GM12878 (cell line): ENCODE measurements around the gene CRB2. TPM values are rescaled to one million over a fixed set of nuclear protein-coding genes. Genes with fewer than 3 reads are reported as not detected.

Experiments used
- ATAC-seq: fragments of 200-7000 bp; cut with Tn5 transposase; 3 replicates; pipeline ENCODE4 v1.9.1; 2020; ENCODE audit warnings: mild to moderate bottlenecking, moderate library complexity
- BruUV-seq: library from RNA; stranded (reverse); fragments of 400-500 nt; replicated peaks from 2 replicates; lab custom pipeline; 2021; lab: Mats Ljungman, UMichigan
- CTCF ChIA-PET: fragments of 300-600 bp; sonication (Branson Sonifier 250); formaldehyde crosslinking; extraction: SDS; loops from one replicate; lab custom pipeline; 2021; ENCODE audit warnings: inconsistent platforms; lab: Yijun Ruan, JAX
- POLR2A ChIA-PET: fragments of 350-600 bp; formaldehyde crosslinking; extraction: SDS; loops from one replicate; lab custom pipeline; 2021; ENCODE audit warnings: inconsistent platforms; lab: Charles Lee
- RAD21 ChIA-PET: fragments of 300-600 bp; sonication (Branson Sonifier 250); formaldehyde crosslinking; loops from one replicate; lab custom pipeline; 2023; ENCODE audit warnings: antibody characterized with exemption; ENCODE audit not compliant: unreplicated experiment; lab: Charles Lee
- SMC1A ChIA-PET: fragments of 300-600 bp; sonication (Branson Sonifier 250); formaldehyde crosslinking; loops from one replicate; lab custom pipeline; 2023; ENCODE audit not compliant: unreplicated experiment, uncharacterized antibody; lab: Charles Lee
- DNase-seq: peaks from one replicate; pipeline ENCODE4 v3.0.0-alpha.2; 2011; ENCODE audit warnings: low read depth, low spot score
- FAIRE-seq: peaks from 3 replicates; lab custom pipeline; 2011; peaks lifted over from hg19 to GRCh38; lab: Jason Lieb, UNC
- H2AFZ ChIP-seq: 2 replicates; pipeline ENCODE4 v1.6.0; 2011; ENCODE audit warnings: low read depth, low read length, control low read depth; ENCODE audit not compliant: control insufficient read depth
- H3K27ac ChIP-seq: 2 replicates; pipeline ENCODE4 v1.5.1; 2011; ENCODE audit warnings: control low read depth; ENCODE audit not compliant: control insufficient read depth, insufficient read depth
- H3K27me3 ChIP-seq, 2 experiments: replicated peaks in 1 of 2; 2 replicates each; pipeline versions ENCODE4 v1.6.0 to v1.6.1; 2011; ENCODE audit warnings: low read length in 1 of 2; ENCODE audit not compliant: control insufficient read depth in 2 of 2, insufficient read depth in 2 of 2
- H3K36me3 ChIP-seq, 2 experiments: 2 replicates each; pipeline ENCODE4 v1.5.1; 2011; ENCODE audit warnings: low read length in 1 of 2; ENCODE audit not compliant: control insufficient read depth in 2 of 2, insufficient read depth in 2 of 2
- H3K4me1 ChIP-seq: 2 replicates; pipeline ENCODE4 v1.6.1; 2011; ENCODE audit warnings: mild to moderate bottlenecking, low read length, moderate library complexity, mixed read lengths; ENCODE audit not compliant: control insufficient read depth, insufficient read depth
- H3K4me2 ChIP-seq: 2 replicates; pipeline ENCODE4 v1.6.0; 2011; ENCODE audit warnings: control low read depth; ENCODE audit not compliant: control insufficient read depth, insufficient read depth
- H3K4me3 ChIP-seq: fragments of 200-600 bp; sonication (generic); 2 replicates; pipeline ENCODE4 v1.5.1; 2016
- H3K79me2 ChIP-seq: 2 replicates; pipeline ENCODE4 v1.6.0; 2011; ENCODE audit warnings: low read length; ENCODE audit not compliant: control insufficient read depth, insufficient read depth
- H3K9ac ChIP-seq: 2 replicates; pipeline ENCODE4 v1.8.0; 2011; ENCODE audit warnings: low read length, control low read depth, mixed read lengths; ENCODE audit not compliant: control insufficient read depth, insufficient read depth
- H3K9me3 ChIP-seq: replicated peaks from 3 replicates; pipeline ENCODE4 v1.5.1; 2011; ENCODE audit warnings: mild to moderate bottlenecking, low read length; ENCODE audit not compliant: control insufficient read depth, insufficient read depth
- H4K20me1 ChIP-seq: 2 replicates; pipeline ENCODE4 v1.6.0; 2011; ENCODE audit not compliant: control insufficient read depth, insufficient read depth
- BRCA1 ChIP-seq: IDR thresholded peaks from 2 replicates; pipeline ENCODE4 v1.6.1; 2011; ENCODE audit warnings: low read depth, low read length, improper control_type of control experiment
- CHD4 ChIP-seq: fragments of 200-600 bp; sonication (generic); IDR thresholded peaks from 2 replicates; pipeline ENCODE4 v1.6.1; 2016; ENCODE audit warnings: mild to moderate bottlenecking
- E2F4 ChIP-seq: IDR thresholded peaks from 2 replicates; pipeline ENCODE4 v1.6.1; 2012; ENCODE audit warnings: low read depth, low read length, improper control_type of control experiment
- HDAC2 ChIP-seq: fragments of 200-600 bp; sonication (generic); IDR thresholded peaks from 2 replicates; pipeline ENCODE4 v1.6.1; 2017
- HSF1 ChIP-seq: fragments of 150-350 bp; IDR thresholded peaks from 2 replicates; pipeline ENCODE4 v1.6.1; 2014; ENCODE audit warnings: mild to moderate bottlenecking, low read depth, low read length
- MEF2A ChIP-seq: IDR thresholded peaks from 2 replicates; pipeline ENCODE4 v1.6.1; 2011; ENCODE audit warnings: low read depth, mild to moderate bottlenecking, low read length, moderate library complexity; ENCODE audit not compliant: insufficient read depth
- RELA ChIP-seq: fragments of 450-650 bp; IDR thresholded peaks from 2 replicates; pipeline ENCODE4 v1.8.0; 2014; ENCODE audit warnings: borderline replicate concordance; ENCODE audit not compliant: partially characterized antibody
- SPI1 ChIP-seq: IDR thresholded peaks from 2 replicates; pipeline ENCODE4 v1.6.1; 2011; ENCODE audit warnings: low read depth, mild to moderate bottlenecking, low read length, moderate library complexity, borderline replicate concordance; ENCODE audit not compliant: insufficient read depth
- ZBED1 ChIP-seq: IDR thresholded peaks from 2 replicates; pipeline ENCODE4 v1.6.1; 2016; ENCODE audit warnings: borderline replicate concordance
- ZNF24 ChIP-seq: fragments of 450-650 bp; IDR thresholded peaks from 2 replicates; pipeline ENCODE4 v1.6.1; 2017; ENCODE audit warnings: antibody characterized with exemption, mild to moderate bottlenecking
- WGBS: methylation state at CpG from one replicate; pipeline ENCODE4 v1.1.6; 2016; ENCODE audit warnings: low lambda C conversion rate; ENCODE audit not compliant: insufficient replicate concordance, insufficient coverage; ENCODE audit errors: missing lambda C conversion rate; 5-methylcytosine and 5-hydroxymethylcytosine counted together
- in situ Hi-C: fragments of 300-500 bp; cut with MboI; formaldehyde crosslinking; loops from 9 replicates; pipeline ENCODE4 v1.14.3; 2018; ENCODE audit warnings: mixed read lengths
- intact Hi-C: fragments of 100-400 bp; cut with micrococcal nuclease; formaldehyde crosslinking; loops from one replicate; pipeline ENCODE4 v1.14.2; 2022; ENCODE audit not compliant: unreplicated experiment
- polyA plus RNA-seq, 11 experiments: library from polyadenylated mRNA; depleted of rRNA in 4 of 11; unstranded in 6 of 11; stranded (reverse) in 5 of 11; fragments of >200 nt; fragmentation: Nextera tagmentation in 4 of 11; fragmentation: Illumina TruSeq in 1 of 11; extraction: Ambion mirVana in 4 of 11; extraction: Trizol in 1 of 11; gene quantifications; 1 replicate in 1 of 11; 2 replicates in 10 of 11; pipeline versions ENCODE4 v1.2.1 to v1.2.3, GENCODE V29; 2011 to 2016; ENCODE audit warnings: inconsistent platforms in 2 of 11, missing spikeins in 2 of 11, low read depth in 1 of 11
- total RNA-seq, 4 experiments: library from RNA; depleted of rRNA in 3 of 4; stranded (reverse); fragments of >200 nt in 3 of 4; fragmentation: Illumina TruSeq in 1 of 4; extraction: Trizol in 1 of 4; gene quantifications; 2 replicates each; pipeline versions ENCODE4 v1.2.1 to v1.2.3, GENCODE V29; 2013 to 2021

The CRB2 gene
- total and polyA plus RNA-seq, 10 of the 15 experiments (the other 5 are each of a cell fraction or from before 2014, with no cell fraction given), result 0.01 to 0.80 (median 0.23) TPM; not detected in 3

- POLR2A ChIA-PET, result no interaction called here
- no peak for DNase-seq
- TF ChIP-seq ZBED1 (no peak), RELA (no peak), SPI1 (no peak), E2F4 (no peak), BRCA1 (no peak), HSF1 (no peak), ZNF24 (no peak), CHD4 (no peak), HDAC2 (no peak), MEF2A (no peak)
- H3K27me3 ChIP-seq, result no peaks in the 10 kb centered on the region; a peak in 1 of 4 replicates
- H4K20me1 ChIP-seq, result no peaks in the 10 kb centered on the region
- H3K79me2 ChIP-seq, result no peaks in the 10 kb centered on the region
- CTCF ChIA-PET, result interaction anchor here (1.6 to 4.3 kb wide), 4 partner anchors 8 to 272 kb away, joined by 4 to 58 read pairs (median 26); no protein-coding TSS in a partner anchor
- no peak overlapping the region for H3K4me3 ChIP-seq
- no peaks in the 10 kb centered on the region for H3K36me3 ChIP-seq
- intact Hi-C loops, result loop anchor here (10.0 kb wide), 1 partner anchor 358 kb away; no protein-coding TSS in a partner anchor
- in situ Hi-C loops, result loop anchor here (5.0 to 10.0 kb wide), 4 partner anchors 34 to 888 kb away; partner anchors contain the start of gene PDCL
- no peak overlapping the region for H3K27ac ChIP-seq
- SMC1A ChIA-PET, result interaction anchor here (1.0 to 3.5 kb wide), 4 partner anchors 33 to 270 kb away, joined by 3 to 21 read pairs (median 4); no protein-coding TSS in a partner anchor
- H3K4me1 ChIP-seq, result no peaks in the 10 kb centered on the region
- BruUV-seq, result no TSS peak
- no peak overlapping the region for H3K9ac ChIP-seq
- RAD21 ChIA-PET, result interaction anchor here (0.7 to 3.1 kb wide), 2 partner anchors 34 to 687 kb away, joined by 3 to 13 read pairs; no protein-coding TSS in a partner anchor
- no peak for FAIRE-seq
- H3K4me2 ChIP-seq, result no peak overlapping the region
- no peak overlapping the region for H2AFZ ChIP-seq
- WGBS, result 60% methylated on average over 4 of the region's 4 CpGs
- no peak for ATAC-seq
- H3K9me3 ChIP-seq, result no peaks in the 10 kb centered on the region
Observed at GRCh38 chr9:123353041-123353440, 3.0 kb upstream of the CRB2 start.
